Measurements from ENCODE around the gene NAA25. TPM values are rescaled to one million over a fixed set of nuclear protein-coding genes. Genes with fewer than 3 reads are reported as not detected.
"Not testable (repeated sequence)": the region's sequence is repeated elsewhere in the genome, so short reads cannot be mapped to it uniquely, and the experiment has no call there.

The NAA25 gene
- total RNA-seq, 1 experiment from 2014 or later, result 18.7 TPM

GRCh38 chr12:112107306-112108201 lies 1.0 kb downstream of the NAA25 start:
- Histone ChIP-seq H3K27ac (peak overlapping the region; percentile 69; the same call in 1 of the 2 replicates), H3K27me3 (replicated peaks) (no peaks in the 10 kb centered on the region), H3K4me3 (peak overlapping the region; percentile 87), H3K9me3 (replicated peaks) (no peaks in the 10 kb centered on the region), H3K4me1 (replicated peaks) (peaks cover 45% of the 10 kb centered on the region), H3K36me3 (peaks cover 37% of the 10 kb centered on the region)
- no peak for DNase-seq (ENCODE audit: low read depth in 1 of 2, low spot score in 2 of 2)

DNA sequence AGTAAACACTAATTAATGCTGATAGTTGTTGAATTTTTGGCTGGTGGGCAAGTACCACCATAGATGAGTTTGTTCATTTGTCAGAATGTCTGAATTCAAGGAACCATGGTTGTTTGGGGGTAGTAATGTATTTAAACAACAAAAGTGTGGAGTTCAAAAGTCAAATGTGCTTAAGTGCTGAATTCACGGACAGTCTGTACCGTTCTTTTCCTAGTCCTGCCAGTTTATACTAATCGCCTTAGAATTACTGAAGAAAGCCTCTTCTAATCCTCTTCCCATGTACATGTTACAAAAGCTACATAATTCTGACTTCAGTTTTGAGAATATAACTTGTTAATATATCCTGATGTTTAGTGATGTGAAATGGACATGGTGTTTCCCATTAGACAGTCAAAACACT lies 2.7 kb downstream of the NAA25 start:
- peaks cover 43% of the 10 kb centered on the region for H3K36me3 ChIP-seq
- peaks cover 34% of the 10 kb centered on the region for H3K4me1 ChIP-seq (replicated peaks)
- H3K27me3 ChIP-seq (replicated peaks), result no peaks in the 10 kb centered on the region
- no peaks in the 10 kb centered on the region for H3K9me3 ChIP-seq (replicated peaks)
- H3K27ac ChIP-seq, result no peak overlapping the region
- no peak overlapping the region for H3K4me3 ChIP-seq
- no peak for DNase-seq (ENCODE audit: low read depth in 1 of 2, low spot score in 2 of 2)

DNA sequence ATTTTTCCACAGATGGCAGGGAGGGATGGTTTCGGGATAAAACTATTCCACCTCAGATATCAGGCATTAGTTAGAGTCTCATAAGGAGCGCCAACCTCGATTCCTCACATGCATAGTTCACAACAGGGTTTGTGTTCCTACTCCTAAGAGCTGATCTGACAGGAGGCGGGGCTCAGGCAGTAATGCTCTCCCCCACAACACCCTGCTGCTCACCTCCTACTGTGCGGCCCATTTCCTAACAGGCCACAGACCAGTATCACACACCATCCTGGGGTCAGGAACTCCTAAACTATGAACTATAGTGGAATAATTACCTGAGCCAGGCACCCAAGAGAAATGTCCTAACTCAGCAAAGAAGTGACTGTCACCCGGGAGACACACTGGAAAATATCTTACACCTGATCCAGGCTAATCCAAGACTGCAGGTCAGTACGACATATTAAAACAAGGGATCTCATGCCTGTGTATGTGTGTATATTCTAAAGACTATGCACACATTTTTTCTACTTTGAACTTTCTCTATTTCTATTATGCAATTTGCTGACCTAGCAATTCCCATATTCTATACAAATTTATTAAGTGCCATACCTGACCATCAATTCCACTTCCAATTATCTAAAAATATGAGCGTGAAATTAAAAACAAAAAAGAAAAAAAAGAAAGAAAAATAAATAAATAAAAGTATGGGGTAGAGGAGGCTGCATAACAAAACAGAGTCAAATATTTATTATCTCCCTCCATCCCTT lies 4.7 kb downstream of the NAA25 start:
- Histone ChIP-seq H3K9me3 (replicated peaks) (no peaks in the 10 kb centered on the region), H3K36me3 (peaks cover 55% of the 10 kb centered on the region), H3K4me3 (no peak overlapping the region), H3K27me3 (replicated peaks) (no peaks in the 10 kb centered on the region), H3K4me1 (replicated peaks) (peaks cover 23% of the 10 kb centered on the region), H3K27ac (no peak overlapping the region)
- no peak for DNase-seq (ENCODE audit: low read depth in 1 of 2, low spot score in 2 of 2)

DNA sequence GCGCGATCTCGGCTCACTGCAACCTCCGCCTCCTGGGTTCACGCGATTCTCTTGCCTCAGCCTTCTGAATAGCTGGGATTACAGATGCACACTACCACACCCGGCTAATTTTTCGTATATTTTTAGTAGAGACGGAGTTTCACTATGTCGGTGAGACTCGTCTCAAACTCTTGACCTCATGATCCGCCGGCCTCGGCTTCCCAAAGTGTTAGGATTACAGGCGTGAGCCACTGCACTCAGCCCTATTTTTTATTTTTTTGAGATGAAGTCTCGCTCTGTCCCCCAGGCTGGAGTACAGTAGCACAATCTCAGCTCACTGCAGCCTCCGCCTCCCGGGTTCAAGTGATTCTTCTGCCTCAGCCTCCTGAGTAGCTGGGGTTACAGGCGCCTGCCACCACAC lies 5.8 kb downstream of the NAA25 start:
- H3K4me3 ChIP-seq; H3K27me3 ChIP-seq (replicated peaks); DNase-seq (ENCODE audit: low read depth in 1 of 2, low spot score in 2 of 2); H3K27ac ChIP-seq; H3K9me3 ChIP-seq (replicated peaks): not testable (repeated sequence)
- peaks cover 29% of the 10 kb centered on the region for H3K4me1 ChIP-seq (replicated peaks)
- H3K36me3 ChIP-seq, result peaks cover 54% of the 10 kb centered on the region

GRCh38 chr12:112102127-112102526 lies 6.5 kb downstream of the NAA25 start:
- Histone ChIP-seq H3K27me3 (replicated peaks) (no peaks in the 10 kb centered on the region), H3K4me3 (no peak overlapping the region), H3K36me3 (peaks cover 60% of the 10 kb centered on the region), H3K4me1 (replicated peaks) (peaks cover 29% of the 10 kb centered on the region), H3K27ac (no peak overlapping the region), H3K9me3 (replicated peaks) (no peaks in the 10 kb centered on the region)
- no peak for DNase-seq (ENCODE audit: low read depth in 1 of 2, low spot score in 2 of 2)

- Histone ChIP-seq H3K4me1 (replicated peaks) (peaks cover 31% of the 10 kb centered on the region), H3K36me3 (peaks cover 55% of the 10 kb centered on the region)
- not testable (repeated sequence) for H3K4me3 ChIP-seq; H3K27me3 ChIP-seq (replicated peaks); H3K27ac ChIP-seq; DNase-seq (ENCODE audit: low read depth in 1 of 2, low spot score in 2 of 2); H3K9me3 ChIP-seq (replicated peaks)
These were observed 8.1 kb downstream of the NAA25 start for GRCh38 chr12:112100500-112100899.

DNA sequence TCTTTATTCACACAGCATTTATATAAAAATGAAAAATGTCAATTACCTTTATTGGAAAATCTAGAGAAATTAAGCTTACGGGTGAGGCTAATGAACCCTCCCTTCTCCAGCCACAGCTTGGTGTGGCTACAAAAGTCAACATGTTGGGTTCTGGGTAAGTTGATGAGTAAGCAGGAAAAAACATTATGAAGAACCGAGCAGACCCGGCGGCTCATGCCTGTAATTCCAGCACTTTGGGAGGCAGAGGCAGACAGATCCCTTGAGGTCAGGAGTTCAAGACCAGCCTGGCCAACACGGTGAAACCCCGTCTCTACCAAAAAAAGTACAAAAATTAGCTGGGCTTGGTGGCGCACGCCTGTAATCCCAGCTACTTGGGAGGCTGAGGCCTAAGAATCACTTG lies 10.9 kb downstream of the NAA25 start:
- H3K4me3 ChIP-seq, result no peak overlapping the region
- H3K27me3 ChIP-seq (replicated peaks), result no peaks in the 10 kb centered on the region
- H3K27ac ChIP-seq, result 0 out of 2 replicates have a peak overlapping the region, but pooled peaks have one; percentile 43
- no peaks in the 10 kb centered on the region for H3K9me3 ChIP-seq (replicated peaks)
- DNase-seq (ENCODE audit: low read depth in 1 of 2, low spot score in 2 of 2), result no peak
- H3K4me1 ChIP-seq (replicated peaks), result peaks cover 41% of the 10 kb centered on the region
- peaks cover 53% of the 10 kb centered on the region for H3K36me3 ChIP-seq

DNA sequence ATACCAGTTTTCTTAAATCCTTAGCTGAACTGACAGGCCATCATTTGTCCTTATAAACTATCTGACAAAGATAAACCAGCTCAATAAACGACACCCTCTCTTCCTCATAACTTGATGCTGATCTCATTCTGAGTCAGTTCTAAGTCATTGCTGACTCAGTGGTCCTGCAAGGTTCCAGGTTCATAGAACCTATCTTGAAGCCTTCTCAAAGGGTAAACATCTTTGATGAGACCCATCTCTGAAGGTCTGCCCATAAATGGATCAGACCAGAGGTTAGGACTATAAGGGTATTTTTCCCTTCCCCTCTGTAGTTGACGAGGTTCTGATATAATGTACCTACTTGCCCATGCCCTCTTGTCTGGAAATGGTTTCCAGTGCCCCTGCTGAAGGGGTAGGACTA lies 11.9 kb downstream of the NAA25 start:
- peaks cover 63% of the 10 kb centered on the region for H3K36me3 ChIP-seq
- peaks cover 41% of the 10 kb centered on the region for H3K4me1 ChIP-seq (replicated peaks)
- H3K9me3 ChIP-seq (replicated peaks), result no peaks in the 10 kb centered on the region
- H3K4me3 ChIP-seq, result no peak overlapping the region
- peak; percentile 57 to 82 for DNase-seq (ENCODE audit: low read depth in 1 of 2, low spot score in 2 of 2)
- H3K27ac ChIP-seq, result peak overlapping the region; percentile 43
- no peaks in the 10 kb centered on the region for H3K27me3 ChIP-seq (replicated peaks)

- Histone ChIP-seq H3K27me3 (replicated peaks) (no peaks in the 10 kb centered on the region), H3K9me3 (replicated peaks) (no peaks in the 10 kb centered on the region), H3K27ac (peak overlapping the region; percentile 43), H3K4me1 (replicated peaks) (peaks cover 41% of the 10 kb centered on the region), H3K4me3 (no peak overlapping the region), H3K36me3 (peaks cover 65% of the 10 kb centered on the region)
- DNase-seq (ENCODE audit: low read depth in 1 of 2, low spot score in 2 of 2), result no peak
These were observed 12.5 kb downstream of the NAA25 start for GRCh38 chr12:112096070-112096469.

DNA sequence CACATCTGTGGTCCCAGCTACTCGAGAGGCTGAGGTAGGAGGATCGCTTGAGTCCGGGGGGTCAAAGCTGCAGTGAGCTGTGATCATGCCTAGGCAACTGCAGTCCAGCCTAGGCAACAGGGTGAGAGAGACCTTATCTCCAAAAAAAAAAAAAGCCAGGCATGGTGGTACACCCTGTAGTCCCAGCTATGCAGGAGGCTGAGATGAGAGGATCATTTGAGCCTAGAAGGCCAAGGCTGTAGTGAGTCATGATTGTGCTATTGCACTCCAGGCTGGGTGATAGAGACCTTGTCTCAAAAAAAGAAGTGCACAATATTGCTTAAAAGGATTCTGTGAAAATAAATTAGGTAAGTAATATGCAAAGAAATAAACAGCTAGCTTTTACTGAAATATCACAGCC lies 17.0 kb downstream of the NAA25 start:
- H3K4me3 ChIP-seq, result no peak overlapping the region
- H3K9me3 ChIP-seq (replicated peaks), result no peaks in the 10 kb centered on the region
- H3K27ac ChIP-seq, result no peak overlapping the region
- H3K27me3 ChIP-seq (replicated peaks), result no peaks in the 10 kb centered on the region
- peaks cover 20% of the 10 kb centered on the region for H3K4me1 ChIP-seq (replicated peaks)
- peaks cover 70% of the 10 kb centered on the region for H3K36me3 ChIP-seq
- no peak for DNase-seq (ENCODE audit: low read depth in 1 of 2, low spot score in 2 of 2)

DNA sequence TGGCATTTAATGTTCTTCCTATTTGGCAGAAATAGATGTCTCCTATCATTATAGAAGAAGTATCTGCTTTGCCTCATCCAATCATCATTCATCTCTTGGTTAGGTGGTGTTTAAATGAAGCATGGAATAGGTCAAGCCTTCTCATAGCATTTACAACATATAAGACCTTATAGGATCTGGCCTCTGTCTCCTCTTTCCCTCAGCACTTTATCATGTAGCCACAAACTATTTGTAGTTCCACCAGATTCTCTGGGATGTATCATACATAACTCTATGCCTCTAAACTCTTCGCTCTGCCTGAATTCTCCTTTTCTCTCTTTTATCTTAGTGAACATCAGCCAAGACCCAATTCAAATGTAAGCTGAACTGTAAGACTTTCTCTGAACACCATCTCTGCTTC lies 20.7 kb downstream of the NAA25 start:
- H3K4me3 ChIP-seq, result no peak overlapping the region
- H3K27me3 ChIP-seq (replicated peaks), result no peaks in the 10 kb centered on the region
- H3K9me3 ChIP-seq (replicated peaks), result no peaks in the 10 kb centered on the region
- no peak overlapping the region for H3K27ac ChIP-seq
- H3K36me3 ChIP-seq, result peaks cover 77% of the 10 kb centered on the region
- peaks cover 12% of the 10 kb centered on the region for H3K4me1 ChIP-seq (replicated peaks)
- no peak for DNase-seq (ENCODE audit: low read depth in 1 of 2, low spot score in 2 of 2)

DNA sequence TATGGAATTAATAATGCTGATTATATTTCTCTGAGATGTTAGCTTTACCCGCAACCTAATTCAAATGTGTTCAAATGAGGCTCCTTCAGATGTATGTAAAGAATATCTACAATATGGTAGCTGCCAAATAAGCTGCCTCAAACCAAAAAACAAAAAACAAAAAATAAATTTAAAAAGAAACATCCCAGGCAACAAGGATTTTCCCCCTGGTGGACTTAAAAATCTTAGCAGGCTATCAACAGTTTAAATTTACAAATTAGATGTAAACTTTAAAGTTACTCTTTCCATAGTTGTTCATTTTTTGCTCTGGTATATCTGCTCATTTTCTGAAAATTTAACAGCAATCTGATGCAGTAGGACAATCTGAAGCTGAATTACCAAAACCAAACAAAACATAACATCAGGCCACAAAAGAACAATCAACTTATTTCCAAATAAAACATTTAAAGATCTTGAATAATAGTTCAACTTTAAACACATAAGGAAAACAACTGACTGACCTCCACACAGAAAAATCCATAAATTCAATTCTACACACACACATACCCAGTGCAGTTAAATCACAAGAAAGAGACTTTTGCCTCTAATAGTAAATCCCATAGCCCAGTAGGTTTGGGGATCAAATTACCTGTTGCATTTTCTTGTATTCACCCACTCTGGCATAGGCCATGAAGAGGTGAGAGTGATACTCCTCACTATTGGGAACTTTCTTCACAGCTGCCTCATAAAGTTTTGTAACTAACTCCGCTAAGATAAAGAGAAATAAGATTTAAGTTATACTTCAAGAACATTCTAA lies 21.3 kb downstream of the NAA25 start:
- Histone ChIP-seq H3K36me3 (peaks cover 71% of the 10 kb centered on the region), H3K27me3 (replicated peaks) (no peaks in the 10 kb centered on the region), H3K4me1 (replicated peaks) (peaks cover 12% of the 10 kb centered on the region), H3K4me3 (no peak overlapping the region), H3K9me3 (replicated peaks) (no peaks in the 10 kb centered on the region), H3K27ac (no peak overlapping the region)
- DNase-seq (ENCODE audit: low read depth in 1 of 2, low spot score in 2 of 2), result no peak

GRCh38 chr12:112066566-112066965 lies 42.0 kb downstream of the NAA25 start:
- Histone ChIP-seq H3K9me3 (replicated peaks) (no peaks in the 10 kb centered on the region), H3K4me1 (replicated peaks) (no peaks in the 10 kb centered on the region), H3K27ac (no peak overlapping the region), H3K4me3 (no peak overlapping the region), H3K36me3 (peaks cover 80% of the 10 kb centered on the region), H3K27me3 (replicated peaks) (no peaks in the 10 kb centered on the region)
- DNase-seq (ENCODE audit: low read depth in 1 of 2, low spot score in 2 of 2), result no peak

All from SJSA1 (cell line).